Upper lobe of left lung (tissue), 4 donors: ENCODE measurements around the gene ATP5PF.

Source experiments
- POLR2A ChIP-seq, 4 donors: fragments of 450-650 bp; IDR thresholded peaks; one replicate each; pipeline ENCODE4 v1.5.1; 2016 to 2017; ENCODE audit warnings: antibody characterized with exemption in 4 of 4, mild to moderate bottlenecking in 2 of 4
- TF ChIP-seq, protein P1 (sequence below), 6 experiments: fragments of 450-650 bp in 4 of 6; fragments of 200-600 bp in 2 of 6; sonication (generic) in 2 of 6; IDR thresholded peaks; one replicate each; pipeline ENCODE4 v1.5.1; 2016 to 2019; ENCODE audit warnings: antibody characterized with exemption in 6 of 6

DNA sequence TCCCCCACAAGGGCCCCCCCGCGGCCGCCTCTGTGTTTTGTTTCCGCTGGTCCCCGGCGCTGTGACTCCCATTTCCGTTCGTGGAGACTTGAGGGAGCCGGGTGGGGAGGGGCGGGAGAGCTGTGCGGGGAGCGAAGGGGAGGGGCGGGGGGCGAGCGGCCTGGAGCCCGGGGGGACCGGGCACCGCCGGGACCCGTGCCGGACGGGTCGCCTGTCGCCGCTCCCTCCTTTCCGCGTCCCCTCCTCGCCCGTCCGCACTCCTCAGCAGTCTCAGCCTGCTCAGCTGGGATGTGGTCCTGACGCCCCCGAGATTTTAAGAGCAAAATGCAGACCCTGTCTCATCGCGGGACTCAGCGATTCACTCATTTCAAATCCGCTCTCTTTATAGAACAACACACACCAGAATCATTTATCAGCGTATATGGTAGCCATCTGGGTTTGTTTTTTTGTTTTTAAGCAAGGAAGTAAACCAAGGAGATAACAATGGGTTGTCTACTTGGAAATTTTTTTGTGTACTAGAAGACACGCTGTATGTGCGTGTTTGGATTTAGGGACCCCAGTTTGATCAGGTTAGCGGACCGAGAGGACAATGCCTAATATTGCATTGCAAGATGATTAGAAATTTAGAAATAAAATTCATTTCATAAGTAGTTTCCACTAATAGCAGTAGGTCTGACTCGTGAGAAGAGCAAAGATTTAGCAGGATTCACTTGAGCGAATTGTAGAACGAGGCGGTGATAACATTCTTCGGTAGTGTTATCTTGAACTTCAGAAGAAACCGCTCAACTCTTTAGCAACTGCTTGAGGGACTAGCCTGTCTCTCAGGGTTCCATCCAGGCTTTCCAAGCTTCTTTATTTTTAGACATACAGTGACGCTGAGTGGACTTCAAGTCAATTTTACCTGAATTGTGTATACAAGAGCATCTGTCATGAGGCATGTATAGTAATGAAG, 1.2 kb upstream of the ATP5PF start:
- peak in 1 of 4 donors; percentile 5 for TF ChIP-seq POLR2A (IDR thresholded peaks at IDR 0.05)
- TF ChIP-seq, protein P1, sequence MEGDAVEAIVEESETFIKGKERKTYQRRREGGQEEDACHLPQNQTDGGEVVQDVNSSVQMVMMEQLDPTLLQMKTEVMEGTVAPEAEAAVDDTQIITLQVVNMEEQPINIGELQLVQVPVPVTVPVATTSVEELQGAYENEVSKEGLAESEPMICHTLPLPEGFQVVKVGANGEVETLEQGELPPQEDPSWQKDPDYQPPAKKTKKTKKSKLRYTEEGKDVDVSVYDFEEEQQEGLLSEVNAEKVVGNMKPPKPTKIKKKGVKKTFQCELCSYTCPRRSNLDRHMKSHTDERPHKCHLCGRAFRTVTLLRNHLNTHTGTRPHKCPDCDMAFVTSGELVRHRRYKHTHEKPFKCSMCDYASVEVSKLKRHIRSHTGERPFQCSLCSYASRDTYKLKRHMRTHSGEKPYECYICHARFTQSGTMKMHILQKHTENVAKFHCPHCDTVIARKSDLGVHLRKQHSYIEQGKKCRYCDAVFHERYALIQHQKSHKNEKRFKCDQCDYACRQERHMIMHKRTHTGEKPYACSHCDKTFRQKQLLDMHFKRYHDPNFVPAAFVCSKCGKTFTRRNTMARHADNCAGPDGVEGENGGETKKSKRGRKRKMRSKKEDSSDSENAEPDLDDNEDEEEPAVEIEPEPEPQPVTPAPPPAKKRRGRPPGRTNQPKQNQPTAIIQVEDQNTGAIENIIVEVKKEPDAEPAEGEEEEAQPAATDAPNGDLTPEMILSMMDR (IDR thresholded peaks at IDR 0.05): no peak
